Measurements from ENCODE around the gene CD37.

- TF ChIP-seq EZH2 (IDR thresholded peaks at IDR 0.05; ENCODE audit: low read length, unreplicated experiment), result no peak
- TF ChIP-seq, protein P1, sequence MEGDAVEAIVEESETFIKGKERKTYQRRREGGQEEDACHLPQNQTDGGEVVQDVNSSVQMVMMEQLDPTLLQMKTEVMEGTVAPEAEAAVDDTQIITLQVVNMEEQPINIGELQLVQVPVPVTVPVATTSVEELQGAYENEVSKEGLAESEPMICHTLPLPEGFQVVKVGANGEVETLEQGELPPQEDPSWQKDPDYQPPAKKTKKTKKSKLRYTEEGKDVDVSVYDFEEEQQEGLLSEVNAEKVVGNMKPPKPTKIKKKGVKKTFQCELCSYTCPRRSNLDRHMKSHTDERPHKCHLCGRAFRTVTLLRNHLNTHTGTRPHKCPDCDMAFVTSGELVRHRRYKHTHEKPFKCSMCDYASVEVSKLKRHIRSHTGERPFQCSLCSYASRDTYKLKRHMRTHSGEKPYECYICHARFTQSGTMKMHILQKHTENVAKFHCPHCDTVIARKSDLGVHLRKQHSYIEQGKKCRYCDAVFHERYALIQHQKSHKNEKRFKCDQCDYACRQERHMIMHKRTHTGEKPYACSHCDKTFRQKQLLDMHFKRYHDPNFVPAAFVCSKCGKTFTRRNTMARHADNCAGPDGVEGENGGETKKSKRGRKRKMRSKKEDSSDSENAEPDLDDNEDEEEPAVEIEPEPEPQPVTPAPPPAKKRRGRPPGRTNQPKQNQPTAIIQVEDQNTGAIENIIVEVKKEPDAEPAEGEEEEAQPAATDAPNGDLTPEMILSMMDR (conservative IDR thresholded peaks at IDR 0.05; ENCODE audit: low read depth, low read length), result no peak
Measured at GRCh38 chr19:49309087-49309486, 26.1 kb upstream of the CD37 start.

All from PC-3 (cell line).